Right hindlimb (tissue), 1 donor: Measurements from ENCODE around the gene TOR2A.

Experiments used
- DNase-seq: peaks from one replicate; pipeline ENCODE4 v3.0.0-alpha.2; 2018

The TOR2A gene

GRCh38 chr9:127716412-127716811 is 18.7 kb downstream of the TOR2A start:
- no peak for DNase-seq

DNA sequence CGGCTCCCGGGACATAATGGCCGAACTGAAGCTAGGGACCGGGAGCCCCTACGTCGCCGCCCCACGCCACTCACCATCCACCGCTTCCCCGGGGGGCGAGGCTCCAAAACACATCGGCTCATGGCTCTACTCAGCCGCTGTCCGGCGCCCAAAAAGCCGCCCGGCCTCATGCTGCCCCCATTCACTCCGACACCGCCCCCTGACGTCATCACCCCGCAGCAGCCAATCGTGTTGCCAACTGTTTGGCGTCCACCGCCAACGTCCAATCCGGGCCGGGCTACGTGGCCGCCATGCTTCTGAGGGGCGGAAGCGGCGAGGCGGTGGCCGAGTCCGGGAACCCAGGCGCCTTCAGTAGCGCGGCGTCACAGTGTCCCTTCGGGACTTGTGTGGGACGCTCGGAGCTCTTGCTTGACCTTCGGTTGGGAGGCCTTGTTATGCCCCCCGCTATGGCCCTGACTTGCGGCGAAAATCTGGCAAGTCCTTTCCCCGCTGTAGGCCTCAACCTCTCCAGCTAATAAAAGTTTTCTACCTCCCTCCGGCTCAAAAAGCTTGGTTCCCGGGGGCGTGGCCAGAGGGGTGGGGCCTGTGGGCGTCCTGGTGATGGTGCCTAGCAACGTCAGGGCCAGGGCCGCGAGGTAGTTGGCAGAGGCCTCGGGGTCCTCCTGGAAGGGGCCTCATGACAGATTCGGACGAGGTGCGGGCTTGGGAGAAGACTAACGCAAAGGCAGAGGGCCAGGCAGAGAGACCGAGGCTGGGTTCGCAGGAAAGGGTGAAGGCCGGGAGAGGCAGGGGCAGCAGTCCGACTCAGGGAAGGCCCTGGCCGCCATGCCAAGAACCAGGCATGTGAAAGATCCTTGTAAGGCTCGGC is 19.4 kb downstream of the TOR2A start, which contains the start of the genes PTRH1 and TTC16:
PTRH1 (minus strand) TSS at position 194 of the 868 bp plus-strand sequence; CDS start at position 170, 24 bp downstream.
TTC16 (plus strand) TSS at position 610 of the 868 bp plus-strand sequence; CDS start at position 677, 67 bp downstream.
- peak; percentile 98 for DNase-seq

GRCh38 chr9:127714951-127715469 is 20.1 kb downstream of the TOR2A start:
- peak; percentile 33 for DNase-seq

DNA sequence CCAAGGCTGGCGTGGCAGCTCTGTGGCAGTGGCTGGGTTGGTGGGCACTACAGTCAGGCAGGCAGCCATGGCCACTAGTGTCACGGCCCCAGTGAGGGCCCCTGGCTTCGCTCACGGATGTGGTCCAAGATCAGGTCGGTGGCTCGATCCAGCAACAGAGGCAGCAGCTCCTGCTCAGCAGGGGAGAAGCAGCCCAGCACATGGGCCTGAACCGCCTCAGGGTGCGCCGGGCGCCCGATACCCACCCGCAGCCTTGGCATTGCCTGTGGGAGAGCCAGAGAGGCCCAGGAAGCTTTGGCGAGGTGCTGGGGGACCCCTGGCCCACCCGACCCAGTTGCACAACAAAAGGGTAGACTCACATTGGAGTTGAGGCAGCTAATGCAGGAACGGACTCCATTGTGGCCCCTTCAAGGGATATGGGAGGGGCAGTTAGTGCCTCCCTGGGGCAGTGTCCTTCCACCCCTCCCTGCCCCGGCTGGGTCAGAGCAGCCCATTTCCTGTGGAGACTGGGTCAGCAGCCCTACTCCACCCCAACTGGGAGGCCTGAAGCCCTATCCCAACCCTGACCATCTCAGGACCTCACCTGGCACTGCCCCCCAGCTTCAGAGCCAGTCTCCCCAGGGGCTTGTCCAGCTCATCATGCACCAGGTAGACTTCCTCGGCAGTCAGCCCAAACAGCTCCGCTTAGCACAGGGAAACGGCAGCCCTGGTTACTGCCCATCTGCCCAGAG is 20.9 kb downstream of the TOR2A start:
- DNase-seq = no peak

GRCh38 chr9:127712867-127713266 is 22.2 kb downstream of the TOR2A start:
- no peak for DNase-seq

DNA sequence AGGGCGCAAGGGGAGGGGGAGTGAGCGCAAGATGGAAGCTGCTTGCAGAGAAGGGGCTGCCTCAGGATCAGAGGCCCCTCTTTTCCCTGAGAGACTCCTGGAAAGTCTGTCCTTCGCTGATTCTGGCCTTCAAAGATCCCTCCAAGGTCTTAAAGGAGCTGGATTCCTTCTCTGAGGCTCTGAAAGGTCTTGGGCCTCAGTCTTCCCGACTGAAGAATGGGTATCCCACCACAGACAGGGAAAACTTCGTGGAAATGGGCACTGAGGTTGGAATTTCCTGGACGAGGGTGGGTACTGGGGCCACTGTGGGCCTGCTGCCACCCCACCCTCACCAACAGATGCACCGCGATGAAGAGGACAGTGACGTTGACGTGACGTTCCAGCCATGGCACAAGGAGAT is 22.7 kb downstream of the TOR2A start:
- DNase-seq = no peak

GRCh38 chr9:127711831-127712274 is 23.2 kb downstream of the TOR2A start:
- peak; percentile 52 for DNase-seq

DNA sequence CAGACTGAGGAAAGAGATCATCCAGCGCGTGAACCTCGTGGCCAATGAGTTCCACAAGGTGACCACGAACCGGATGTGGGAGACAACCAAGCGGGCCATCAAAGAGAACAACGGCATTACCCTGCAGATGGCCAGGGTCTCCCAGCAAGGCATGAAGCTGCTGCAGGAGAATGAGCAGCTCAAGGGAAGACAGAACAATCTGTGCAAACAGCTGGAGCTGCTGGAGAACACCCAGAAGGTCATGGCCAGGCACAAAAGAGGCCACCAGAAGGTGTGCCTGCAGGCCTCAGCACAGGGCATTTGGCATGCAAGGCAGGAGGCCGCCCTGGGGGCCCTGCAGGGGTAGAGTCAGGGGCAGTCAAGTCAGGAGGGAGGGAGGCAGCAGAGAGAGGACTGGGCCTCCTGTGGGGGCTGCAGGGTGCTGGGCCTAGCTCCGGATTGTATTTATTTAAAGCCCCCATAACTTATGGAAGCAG is 23.8 kb downstream of the TOR2A start:
- peak; percentile 24 for DNase-seq

GRCh38 chr9:127710204-127710783 is 24.8 kb downstream of the TOR2A start:
- no peak for DNase-seq

DNA sequence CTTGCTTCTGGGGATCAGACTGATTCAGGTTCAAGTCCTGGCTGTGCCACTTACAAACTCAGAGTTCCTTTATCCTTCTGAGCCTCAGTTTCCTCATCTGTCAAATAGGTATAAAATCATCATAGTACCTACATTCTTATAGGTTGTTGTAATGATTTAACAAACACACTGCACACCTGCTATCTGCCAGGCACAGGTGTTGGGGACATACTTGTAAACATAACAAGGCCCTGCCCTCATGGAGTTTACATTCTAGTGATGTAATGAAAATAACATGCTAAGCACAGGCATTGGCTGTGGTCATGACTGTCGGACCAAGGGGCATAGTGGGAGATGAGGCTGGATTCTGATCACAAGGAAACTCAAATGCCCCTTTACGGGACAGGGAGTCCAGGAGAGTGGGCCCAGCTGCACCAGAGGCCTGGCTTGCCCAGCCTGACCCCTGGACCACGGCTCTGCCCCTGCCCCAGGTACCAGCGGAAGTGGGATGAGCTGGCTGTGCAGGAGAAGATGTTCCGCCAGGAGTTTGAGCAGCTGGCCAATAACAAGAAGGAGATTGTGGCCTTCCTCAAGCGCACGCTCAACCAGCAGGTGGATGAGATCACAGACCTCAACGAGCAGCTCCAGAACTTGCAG is 26.0 kb downstream of the TOR2A start:
- no peak for DNase-seq

DNA sequence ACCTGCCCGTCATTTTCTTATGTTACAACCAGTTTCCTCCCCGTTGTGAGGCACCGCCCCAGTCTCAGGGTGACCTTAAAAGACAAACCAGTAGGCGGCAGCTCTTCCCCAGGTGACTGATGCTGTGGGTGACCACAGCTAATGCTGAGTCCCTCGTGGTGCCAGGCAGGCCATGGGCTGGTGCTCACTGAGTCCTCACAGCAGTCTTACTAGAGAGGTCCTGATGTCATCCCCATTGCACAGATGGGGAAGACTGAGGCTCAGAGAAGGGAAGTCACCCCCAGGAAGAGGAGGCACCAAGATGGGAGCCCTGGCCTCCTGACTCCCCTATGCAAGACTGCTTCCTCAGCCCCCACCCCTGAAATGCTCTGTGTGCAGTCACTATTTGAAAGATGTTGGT is 27.3 kb downstream of the TOR2A start:
- no peak for DNase-seq

DNA sequence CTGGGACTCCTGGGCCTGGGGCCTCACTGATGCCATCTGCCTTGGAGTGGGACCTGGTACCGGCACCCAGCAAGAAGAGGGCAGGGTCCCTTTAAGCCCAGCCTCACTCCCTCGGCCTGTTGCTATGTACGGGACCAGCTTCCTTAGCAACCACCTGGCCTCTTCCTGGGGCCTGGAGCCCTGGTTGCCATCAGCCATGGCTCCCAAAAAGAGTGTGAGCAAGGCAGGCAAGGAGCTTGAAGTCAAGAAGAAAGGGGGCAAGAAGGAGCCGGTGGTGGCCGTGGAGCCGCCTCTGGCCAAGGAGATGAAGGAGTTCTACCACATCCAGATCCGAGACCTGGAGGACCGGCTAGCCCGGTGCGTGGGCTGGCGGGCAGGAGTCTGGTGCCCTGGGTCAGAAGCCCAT is 28.3 kb downstream of the TOR2A start, which contains the start of gene CFAP157:
CFAP157 (plus strand) TSS at position 153 of the 406 bp plus-strand sequence; CDS start at position 197, 44 bp downstream.
- no peak for DNase-seq

DNA sequence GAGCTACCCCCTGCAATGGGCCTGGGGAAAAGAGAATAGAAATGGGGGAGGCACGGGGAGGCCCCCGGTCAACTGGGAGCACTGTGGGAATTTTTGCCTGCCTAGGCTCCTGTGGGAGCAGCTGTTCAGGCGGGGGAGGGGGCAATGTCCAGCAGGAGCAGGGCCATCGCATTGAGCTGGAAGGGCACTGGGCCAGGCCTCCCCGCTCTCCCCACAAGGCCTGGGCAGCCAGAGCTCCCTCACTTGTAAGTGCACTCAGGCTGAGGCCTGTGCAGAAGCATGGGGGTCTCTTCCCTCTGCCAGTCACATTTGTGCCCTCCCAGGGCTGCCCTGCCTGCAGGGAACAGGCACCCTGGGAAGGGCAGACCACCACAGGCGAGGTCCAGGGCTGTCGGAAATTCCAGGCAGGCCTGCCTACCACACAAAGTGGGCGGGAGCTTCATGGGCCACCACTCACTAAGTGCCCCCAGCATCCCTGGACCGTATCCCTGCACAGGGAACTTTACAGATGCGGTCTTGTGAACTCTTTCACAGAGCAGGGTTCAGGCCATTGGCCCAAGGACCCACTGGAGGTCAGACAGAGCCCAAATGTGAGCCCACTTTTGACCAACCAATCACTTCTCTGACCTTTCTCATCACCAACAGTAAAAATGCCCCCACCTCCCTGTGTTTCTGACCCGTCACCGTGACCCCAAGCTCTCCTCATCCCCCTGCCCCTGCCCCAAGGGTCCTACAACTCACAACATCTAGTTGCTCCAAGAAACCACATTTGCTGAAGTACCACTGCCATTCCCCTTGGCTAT is 29.3 kb downstream of the TOR2A start:
- DNase-seq = no peak

DNA sequence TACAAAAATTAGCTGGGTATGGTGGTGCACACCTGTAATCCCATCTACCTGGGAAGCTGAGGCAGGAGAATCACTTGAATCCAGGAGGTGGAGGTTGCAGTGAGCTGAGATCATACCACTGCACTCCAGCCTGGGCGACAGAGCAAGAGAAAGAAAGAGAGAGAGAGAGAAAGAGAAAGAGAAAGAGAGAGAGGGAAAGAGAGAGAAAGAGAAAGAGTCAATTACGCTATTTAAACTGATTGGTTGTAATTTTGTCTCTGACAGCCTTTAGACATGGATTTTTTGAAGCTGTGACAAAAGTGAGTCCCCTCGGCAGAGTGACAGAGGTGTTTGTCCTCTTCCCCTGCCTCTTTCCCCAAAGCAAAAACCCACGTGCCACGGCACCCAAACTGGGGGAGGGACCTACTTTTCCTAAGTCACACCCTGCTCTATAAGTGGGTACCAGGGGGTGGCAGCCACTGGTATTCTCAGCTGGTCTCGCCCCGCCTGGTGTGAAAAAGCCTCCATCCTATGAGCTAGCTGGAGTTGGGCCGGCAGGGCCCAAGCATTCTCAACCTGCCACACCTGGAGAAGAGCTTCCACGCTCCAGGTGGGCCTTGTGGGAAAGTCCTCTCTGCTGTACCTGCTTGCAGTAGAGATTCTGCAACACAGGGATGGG is 31.7 kb downstream of the TOR2A start:
- no peak for DNase-seq

- DNase-seq = no peak
These were observed 34.4 kb downstream of the TOR2A start for GRCh38 chr9:127700594-127701255.

DNA sequence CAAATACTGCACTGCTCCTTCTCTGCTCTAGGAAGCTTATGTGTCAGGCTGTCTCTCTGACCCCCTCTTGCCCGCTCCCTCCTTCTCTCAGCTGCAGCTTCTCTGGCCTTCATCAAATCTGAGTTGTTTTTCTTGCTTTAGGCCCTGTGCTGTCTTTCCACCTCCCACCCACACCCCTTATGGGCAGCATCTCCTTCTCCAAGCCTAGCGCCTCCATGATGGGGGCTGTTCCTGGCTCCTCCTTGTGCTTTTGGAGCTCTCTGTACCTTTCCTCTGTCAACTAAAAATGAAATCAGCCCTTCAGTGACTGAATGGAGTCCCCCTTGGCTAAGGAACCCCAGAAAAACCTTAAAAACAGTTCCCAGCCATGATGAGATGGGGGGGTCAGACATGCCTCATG is 35.0 kb downstream of the TOR2A start:
- no peak for DNase-seq

GRCh38 chr9:127698985-127699670 is 36.0 kb downstream of the TOR2A start:
- peak; percentile 97 for DNase-seq

GRCh38 chr9:127698386-127698785 is 36.7 kb downstream of the TOR2A start:
- no peak for DNase-seq

DNA sequence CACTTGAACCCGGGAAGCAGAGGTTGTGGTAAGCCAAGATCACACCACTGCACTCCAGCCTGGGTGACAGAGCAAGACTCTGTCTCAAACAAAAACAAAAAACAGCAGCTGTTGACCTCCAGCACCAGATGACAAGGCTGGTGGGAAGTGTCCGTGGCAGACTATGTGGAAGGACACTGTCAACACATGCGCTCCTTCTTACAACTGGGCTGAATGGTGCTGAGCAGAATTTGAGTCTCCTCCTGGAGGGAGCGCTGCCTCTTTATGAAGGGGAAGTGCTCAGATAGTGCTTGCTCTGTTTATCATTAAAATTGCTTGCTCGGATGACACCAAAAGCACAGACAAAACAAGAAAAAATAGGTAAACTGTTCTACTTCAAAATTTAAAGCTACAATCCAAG is 37.5 kb downstream of the TOR2A start:
- DNase-seq = no peak
